Tibial nerve (tissue), 4 donors: Measurements from ENCODE around the gene SSR3. TPM values are rescaled to one million over a fixed set of nuclear protein-coding genes. Genes with fewer than 3 reads are reported as not detected.

Experiments
- DNase-seq, 2 donors: peaks; one replicate each; pipeline ENCODE4 v3.0.0-alpha.2; 2019; ENCODE audit warnings: low spot score in 2 of 2
- H3K27ac ChIP-seq, 4 donors: fragments of 200-600 bp; sonication (generic) in 3 of 4; one replicate each; pipeline ENCODE4 v1.5.1; 2017 to 2019; ENCODE audit warnings: mild to moderate bottlenecking in 1 of 4
- H3K27me3 ChIP-seq, 2 donors: fragments of 200-600 bp; sonication (generic) in 1 of 2; one replicate each; pipeline versions ENCODE4 v1.5.1 to v1.6.0; 2017 to 2019
- H3K36me3 ChIP-seq, 3 donors: fragments of 200-600 bp; sonication (generic); one replicate each; pipeline ENCODE4 v1.5.1; 2018 to 2019
- H3K4me1 ChIP-seq, 4 donors: fragments of 200-600 bp; sonication (generic) in 3 of 4; one replicate each; pipeline ENCODE4 v1.5.1; 2017 to 2019
- H3K4me3 ChIP-seq, 4 donors: fragments of 200-600 bp; sonication (generic) in 3 of 4; one replicate each; pipeline ENCODE4 v1.5.1; 2017 to 2019; ENCODE audit warnings: mild to moderate bottlenecking in 1 of 4, moderate library complexity in 1 of 4
- H3K9me3 ChIP-seq, 4 donors: fragments of 200-600 bp; sonication (generic) in 3 of 4; one replicate each; pipeline ENCODE4 v1.5.1; 2017 to 2019
- EP300 ChIP-seq, 2 donors: sonication (generic); formaldehyde crosslinking; IDR thresholded peaks; one replicate each; pipeline ENCODE4 v1.6.1; 2017; ENCODE audit warnings: antibody characterized with exemption in 2 of 2, mild to moderate bottlenecking in 1 of 2
- POLR2A ChIP-seq, 2 donors: fragments of 450-650 bp; IDR thresholded peaks; one replicate each; pipeline ENCODE4 v1.6.1; 2017; ENCODE audit warnings: antibody characterized with exemption in 2 of 2, mild to moderate bottlenecking in 2 of 2, moderate library complexity in 2 of 2
- WGBS, 2 donors: methylation state at CpG; one replicate each; pipeline ENCODE4 v1.1.5; 2018; 5-methylcytosine and 5-hydroxymethylcytosine counted together
- total RNA-seq, 4 donors: library from RNA; depleted of rRNA; stranded (reverse); fragments of >200 nt; gene quantifications; one replicate each; pipeline ENCODE4 v1.1.0, GENCODE V29; 2016
- TF ChIP-seq, protein P1 (sequence below), 5 experiments: fragments of 200-600 bp in 3 of 5; fragments of 450-650 bp in 2 of 5; sonication (generic) in 3 of 5; IDR thresholded peaks; one replicate each; pipeline ENCODE4 v1.5.1; 2016 to 2019; ENCODE audit warnings: antibody characterized with exemption in 5 of 5, mild to moderate bottlenecking in 3 of 5, moderate library complexity in 2 of 5

SSR3 gene
- total RNA-seq, 4 donors from 2014 or later, result 73.2 to 88.5 (median 79.0) TPM

DNA sequence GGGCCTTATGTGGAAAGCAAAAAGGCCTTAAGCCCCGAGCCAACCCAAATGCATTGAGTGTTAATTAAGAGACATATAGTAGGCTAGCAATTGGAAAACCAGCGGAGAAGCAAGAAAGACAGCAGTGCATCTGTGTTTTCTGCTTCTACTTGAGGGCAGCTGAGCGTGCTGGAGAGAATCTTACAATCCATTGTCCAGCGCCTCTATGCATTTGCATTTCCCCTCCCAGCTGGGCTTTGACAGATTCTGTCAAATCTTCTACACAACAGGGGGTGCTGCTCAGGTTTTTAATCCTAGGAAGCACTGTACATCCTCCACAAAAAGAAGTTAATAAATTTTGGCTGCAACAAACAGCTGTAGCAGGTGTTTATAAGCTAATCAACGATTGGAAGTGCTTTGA lies 23.9 kb downstream of the SSR3 start:
- DNase-seq, result no peak
- H3K36me3 ChIP-seq, result peaks cover 0 to 31% (median 0%) of the 10 kb centered on the region in 3 donors
- no peak overlapping the region for H3K27ac ChIP-seq
- peaks cover 0 to 25% (median 7%) of the 10 kb centered on the region in 4 donors for H3K4me1 ChIP-seq
- 89 to 92% methylated on average over 5 of the region's 5 CpGs for WGBS, 2 donors
- TF ChIP-seq POLR2A (IDR thresholded peaks at IDR 0.05) (no peak), EP300 (IDR thresholded peaks at IDR 0.05) (no peak)
- TF ChIP-seq, protein P1, sequence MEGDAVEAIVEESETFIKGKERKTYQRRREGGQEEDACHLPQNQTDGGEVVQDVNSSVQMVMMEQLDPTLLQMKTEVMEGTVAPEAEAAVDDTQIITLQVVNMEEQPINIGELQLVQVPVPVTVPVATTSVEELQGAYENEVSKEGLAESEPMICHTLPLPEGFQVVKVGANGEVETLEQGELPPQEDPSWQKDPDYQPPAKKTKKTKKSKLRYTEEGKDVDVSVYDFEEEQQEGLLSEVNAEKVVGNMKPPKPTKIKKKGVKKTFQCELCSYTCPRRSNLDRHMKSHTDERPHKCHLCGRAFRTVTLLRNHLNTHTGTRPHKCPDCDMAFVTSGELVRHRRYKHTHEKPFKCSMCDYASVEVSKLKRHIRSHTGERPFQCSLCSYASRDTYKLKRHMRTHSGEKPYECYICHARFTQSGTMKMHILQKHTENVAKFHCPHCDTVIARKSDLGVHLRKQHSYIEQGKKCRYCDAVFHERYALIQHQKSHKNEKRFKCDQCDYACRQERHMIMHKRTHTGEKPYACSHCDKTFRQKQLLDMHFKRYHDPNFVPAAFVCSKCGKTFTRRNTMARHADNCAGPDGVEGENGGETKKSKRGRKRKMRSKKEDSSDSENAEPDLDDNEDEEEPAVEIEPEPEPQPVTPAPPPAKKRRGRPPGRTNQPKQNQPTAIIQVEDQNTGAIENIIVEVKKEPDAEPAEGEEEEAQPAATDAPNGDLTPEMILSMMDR (IDR thresholded peaks at IDR 0.05), result no peak
- no peaks in the 10 kb centered on the region for H3K27me3 ChIP-seq
- no peak overlapping the region for H3K4me3 ChIP-seq
- H3K9me3 ChIP-seq, result no peaks in the 10 kb centered on the region

DNA sequence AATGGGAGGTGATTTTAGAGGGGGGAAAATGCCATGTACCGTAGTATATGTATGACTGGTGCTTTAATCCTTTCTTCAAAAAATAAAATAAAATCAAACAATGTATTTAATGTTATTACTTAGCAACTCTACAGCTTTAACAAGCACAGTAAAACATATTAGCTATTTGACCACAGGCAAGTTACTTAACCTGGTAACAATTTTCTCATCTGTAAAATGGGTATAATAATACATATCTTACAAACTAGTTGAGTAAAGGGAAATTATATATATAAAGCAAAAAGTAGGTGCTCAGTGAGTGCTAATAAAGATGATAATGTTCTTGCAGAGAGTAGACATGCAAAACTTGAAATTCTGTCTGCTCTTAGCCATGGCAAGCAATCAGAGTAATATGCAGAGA lies 27.9 kb downstream of the SSR3 start:
- DNase-seq, result no peak
- Histone ChIP-seq H3K27ac (no peak overlapping the region), H3K27me3 (no peaks in the 10 kb centered on the region), H3K9me3 (no peaks in the 10 kb centered on the region), H3K4me1 (peaks cover 0 to 4% (median 0%) of the 10 kb centered on the region in 4 donors), H3K4me3 (no peak overlapping the region), H3K36me3 (peaks cover 0 to 31% (median 0%) of the 10 kb centered on the region in 3 donors)
- TF ChIP-seq EP300 (IDR thresholded peaks at IDR 0.05) (no peak), POLR2A (IDR thresholded peaks at IDR 0.05) (no peak)
- TF ChIP-seq, protein P1 (IDR thresholded peaks at IDR 0.05), result no peak
- 98 to 100% methylated on average over 1 of the region's 1 CpG for WGBS, 2 donors

DNA sequence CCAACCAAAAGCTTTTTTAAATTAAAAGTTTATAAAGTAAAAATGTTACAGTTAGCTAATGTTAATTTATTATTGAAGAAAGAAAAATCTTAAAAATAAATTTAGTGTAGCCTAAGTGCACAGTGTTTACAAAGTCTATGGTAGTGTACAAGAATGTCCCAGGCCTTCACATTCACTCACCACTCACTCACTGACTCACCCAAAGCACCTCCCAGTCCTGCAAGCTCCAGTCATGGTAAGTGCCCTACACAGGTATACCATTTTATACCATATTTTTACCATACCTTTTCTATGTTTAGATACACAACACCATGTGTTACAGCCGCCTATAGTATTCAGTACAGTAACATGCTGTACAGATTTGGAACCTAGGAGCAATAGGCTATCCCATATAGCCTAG lies 29.1 kb downstream of the SSR3 start:
- H3K4me1 ChIP-seq, result peaks cover 0 to 4% (median 0%) of the 10 kb centered on the region in 4 donors
- TF ChIP-seq POLR2A (IDR thresholded peaks at IDR 0.05) (no peak), EP300 (IDR thresholded peaks at IDR 0.05) (no peak)
- TF ChIP-seq, protein P1 (IDR thresholded peaks at IDR 0.05), result no peak
- H3K36me3 ChIP-seq, result peaks cover 0 to 20% (median 0%) of the 10 kb centered on the region in 3 donors
- no peaks in the 10 kb centered on the region for H3K27me3 ChIP-seq
- WGBS, 2 donors, result 100% methylated on average over 1 of the region's 1 CpG
- H3K9me3 ChIP-seq, result no peaks in the 10 kb centered on the region
- H3K27ac ChIP-seq, result no peak overlapping the region
- no peak for DNase-seq
- no peak overlapping the region for H3K4me3 ChIP-seq

DNA sequence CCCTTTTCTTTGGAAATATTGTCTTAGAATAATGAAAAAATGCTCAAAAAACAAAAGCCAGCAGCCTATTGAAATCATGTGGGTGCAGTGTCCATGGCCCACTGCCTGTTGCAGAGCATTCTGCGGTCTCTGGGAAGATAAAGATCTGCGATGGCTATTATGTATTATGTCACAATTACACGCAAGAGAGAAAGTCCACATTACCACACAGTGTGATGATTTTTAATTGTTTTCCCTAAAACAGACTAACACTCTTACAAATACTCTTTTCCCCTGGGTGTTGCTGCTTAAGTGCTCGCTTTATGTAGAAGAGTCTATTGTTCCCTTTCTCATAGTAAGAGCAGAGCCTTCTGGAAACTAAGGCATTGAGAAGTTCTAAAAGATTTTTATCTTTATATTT lies 32.2 kb downstream of the SSR3 start:
- Histone ChIP-seq H3K4me1 (peaks cover 0 to 5% (median 2%) of the 10 kb centered on the region in 4 donors), H3K27ac (no peak overlapping the region), H3K4me3 (no peak overlapping the region), H3K27me3 (no peaks in the 10 kb centered on the region), H3K36me3 (peaks cover 0 to 17% (median 0%) of the 10 kb centered on the region in 3 donors), H3K9me3 (no peaks in the 10 kb centered on the region)
- DNase-seq, result no peak
- TF ChIP-seq POLR2A (IDR thresholded peaks at IDR 0.05) (no peak), EP300 (IDR thresholded peaks at IDR 0.05) (no peak)
- TF ChIP-seq, protein P1 (IDR thresholded peaks at IDR 0.05), result no peak
- WGBS, 2 donors, result 66 to 79% methylated on average over 4 of the region's 4 CpGs

DNA sequence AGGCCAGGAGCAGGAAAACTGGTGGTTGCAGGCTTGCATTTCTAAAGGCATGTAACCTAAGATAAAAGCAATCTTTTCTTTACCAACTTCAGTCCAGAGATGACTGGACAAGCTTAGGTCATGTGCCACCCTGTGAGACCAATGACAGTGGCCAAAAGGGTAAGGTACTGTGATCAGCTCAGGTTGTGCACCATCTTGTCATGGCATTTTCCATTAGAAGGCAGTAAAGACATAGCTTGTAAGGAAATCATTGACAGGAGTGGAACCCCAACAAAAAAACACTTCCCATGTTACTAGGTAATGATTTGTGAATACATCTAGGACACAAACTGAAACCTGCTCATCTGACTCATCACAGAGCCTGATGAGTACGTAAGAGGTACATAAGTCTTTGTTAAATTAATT lies 35.2 kb downstream of the SSR3 start:
- no peak for TF ChIP-seq POLR2A (IDR thresholded peaks at IDR 0.05)
- TF ChIP-seq, protein P1 (IDR thresholded peaks at IDR 0.05), result no peak
- TF ChIP-seq EP300 (IDR thresholded peaks at IDR 0.05), result no peak

More for the DNA sequence above, 35.2 kb downstream of the SSR3 start:
- H3K4me1 ChIP-seq, result peaks cover 0 to 27% (median 7%) of the 10 kb centered on the region in 4 donors
- 91 to 94% methylated on average over 1 of the region's 1 CpG for WGBS, 2 donors
- H3K27me3 ChIP-seq, result no peaks in the 10 kb centered on the region
- H3K9me3 ChIP-seq, result no peaks in the 10 kb centered on the region
- no peak overlapping the region for H3K27ac ChIP-seq
- H3K36me3 ChIP-seq, result peaks cover 0 to 4% (median 0%) of the 10 kb centered on the region in 3 donors
- DNase-seq, result no peak
- no peak overlapping the region for H3K4me3 ChIP-seq
